Measurements from ENCODE around the gene TNFRSF9.

TNFRSF9 gene

GRCh38 chr1:7879228-7879627, 61.4 kb downstream of the TNFRSF9 start:
- FAIRE-seq = no peak

DNA sequence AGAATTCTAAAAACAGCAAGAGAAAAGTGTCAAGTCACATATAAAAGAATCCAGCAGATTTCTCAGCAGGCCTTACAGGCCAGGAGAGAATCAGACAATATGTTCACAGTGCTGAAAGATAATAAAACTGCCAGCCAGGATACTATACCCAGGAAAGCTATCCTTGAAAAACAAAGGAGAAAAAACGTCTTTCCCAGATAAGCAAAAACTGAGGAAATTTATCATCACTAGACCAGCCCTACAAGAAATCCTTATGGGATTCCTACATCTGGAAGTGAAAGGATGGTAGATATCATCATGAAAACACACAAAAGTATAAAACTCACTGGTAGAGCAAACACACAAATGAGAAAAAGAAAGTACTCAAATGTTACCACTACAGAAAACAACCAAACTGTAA, 62.6 kb downstream of the TNFRSF9 start:
- DNase-seq (ENCODE audit: insufficient read length, low spot score) = no peak
- FAIRE-seq = peak; percentile 28

More at GRCh38 chr1:7879228-7879627, 61.4 kb downstream of the TNFRSF9 start:
- no peak for DNase-seq (ENCODE audit: insufficient read length, low spot score)

DNA sequence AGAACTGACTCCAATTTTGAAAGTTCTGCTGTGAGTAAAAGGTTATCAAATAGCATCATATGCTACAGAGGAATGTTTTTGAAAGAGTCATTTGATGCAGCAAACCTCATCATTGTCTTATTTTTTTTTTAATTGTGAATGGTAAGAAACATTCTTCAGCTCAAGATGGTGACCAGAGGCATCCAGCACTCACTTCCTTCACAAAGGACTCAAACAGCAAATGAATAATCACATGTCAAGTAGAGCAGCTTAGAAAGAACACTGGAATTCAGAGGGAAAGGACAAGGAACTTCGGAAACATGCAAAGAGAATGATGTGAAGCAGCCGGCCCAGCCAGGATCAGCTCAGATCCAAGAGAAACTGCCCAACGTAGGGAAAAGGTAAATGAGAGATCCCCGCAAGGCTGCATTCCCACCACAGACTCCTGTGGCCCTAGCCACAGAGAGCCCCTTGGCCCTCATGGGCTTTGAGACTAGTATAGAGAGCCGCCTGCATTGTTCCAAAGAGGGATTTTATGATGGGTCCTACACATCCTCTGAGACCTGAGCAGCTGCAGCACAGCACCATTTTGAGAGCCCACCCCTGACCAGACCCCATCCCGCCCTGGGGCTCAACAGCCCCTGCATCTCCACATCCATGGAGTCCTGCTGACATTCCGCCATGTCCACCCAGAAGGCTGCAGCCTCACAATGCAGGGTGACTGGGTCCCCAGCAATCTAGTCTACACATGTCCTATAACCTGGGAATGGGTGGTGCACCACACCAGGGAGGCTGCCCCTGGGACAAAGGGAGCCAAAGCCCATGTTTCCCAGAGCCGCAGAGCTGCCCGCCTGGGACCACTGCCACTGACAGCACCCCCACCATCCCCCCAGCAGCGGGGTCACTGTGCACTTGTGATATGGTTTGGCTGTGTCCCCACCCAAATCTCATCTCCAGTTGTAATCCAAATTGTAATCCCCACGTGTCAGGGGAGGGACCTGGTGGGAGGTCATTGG, 66.5 kb downstream of the TNFRSF9 start:
- DNase-seq (ENCODE audit: insufficient read length, low spot score) (no peak), FAIRE-seq (no peak)

DNA sequence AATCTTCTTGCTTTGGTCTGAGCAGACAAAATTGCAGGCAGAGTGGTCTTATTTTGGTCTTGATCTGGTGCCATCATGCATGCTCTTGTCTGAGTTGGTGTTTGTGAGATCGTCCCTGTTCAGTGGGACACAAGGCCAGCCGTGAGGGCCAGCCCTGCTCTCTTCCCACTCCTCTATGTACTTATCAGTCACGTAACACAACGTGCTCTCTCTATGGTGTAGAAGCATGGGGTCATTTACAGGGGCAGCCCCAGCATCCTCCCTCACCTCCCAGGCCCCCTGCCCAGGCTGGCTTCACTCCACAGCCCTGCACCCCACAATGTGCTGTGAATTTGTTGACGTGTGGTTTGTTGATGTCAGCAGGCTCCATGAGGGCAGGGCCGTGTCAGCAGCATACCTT, 69.5 kb downstream of the TNFRSF9 start:
- DNase-seq (ENCODE audit: insufficient read length, low spot score) (no peak), FAIRE-seq (no peak)

GRCh38 chr1:7869136-7869920, 71.3 kb downstream of the TNFRSF9 start:
- no peak for FAIRE-seq
- no peak for DNase-seq (ENCODE audit: insufficient read length, low spot score)

DNA sequence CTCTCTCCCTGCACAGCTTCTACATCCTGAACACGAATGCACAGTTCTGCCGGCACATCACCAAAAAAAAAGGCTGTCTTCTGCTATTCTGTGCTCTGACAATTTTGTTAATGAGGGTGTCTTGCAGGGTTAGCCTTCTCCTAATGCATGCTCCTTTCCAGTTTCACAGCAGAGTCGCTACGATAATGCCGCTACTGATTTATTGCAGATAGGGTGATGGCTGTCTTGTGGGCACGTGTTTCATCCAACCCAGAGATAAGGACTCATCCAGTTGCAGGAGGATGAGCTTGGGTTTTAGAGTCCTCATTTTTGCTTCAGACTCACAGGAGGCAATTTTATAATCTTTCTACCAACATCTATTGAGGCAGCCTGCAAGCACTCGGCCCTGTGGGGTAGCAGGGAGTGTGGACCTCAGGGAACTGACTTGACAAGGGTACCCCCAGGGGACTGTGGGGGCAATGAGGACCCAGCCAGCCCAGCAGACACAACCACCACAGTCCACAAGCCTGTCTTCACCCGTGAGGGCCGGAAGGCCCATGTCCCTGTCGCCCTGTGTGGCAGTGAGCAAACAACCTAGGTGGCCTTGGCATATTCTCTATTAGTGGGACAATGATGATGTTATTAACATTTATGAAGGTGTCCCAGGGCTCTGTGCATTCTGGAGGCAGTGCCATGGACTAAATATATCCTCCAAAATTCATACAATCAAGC, 72.4 kb downstream of the TNFRSF9 start:
- FAIRE-seq (no peak), DNase-seq (ENCODE audit: insufficient read length, low spot score) (no peak)

DNA sequence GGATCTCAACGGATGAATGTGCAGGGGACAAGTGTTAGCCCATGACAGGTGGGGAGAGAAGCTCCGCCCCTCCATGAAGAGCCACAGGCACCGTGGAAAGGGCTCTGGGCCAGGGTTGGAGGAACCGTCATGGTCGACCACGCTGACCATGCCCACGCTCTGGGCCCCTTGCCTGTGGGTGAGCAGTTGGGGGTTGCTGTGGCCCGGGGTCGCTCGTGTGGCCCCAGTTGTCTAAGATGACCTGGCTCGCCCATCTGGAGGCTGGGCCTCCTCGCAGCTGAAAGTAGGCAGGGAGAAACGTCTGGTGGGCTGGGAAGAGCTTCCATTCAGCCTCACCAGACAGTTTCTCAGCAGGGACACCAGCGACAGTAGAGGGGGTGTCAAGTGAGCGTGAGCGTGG, 74.7 kb downstream of the TNFRSF9 start:
- DNase-seq (ENCODE audit: insufficient read length, low spot score) (no peak), FAIRE-seq (no peak)

Data from GM19239 (cell line).